Vagina (tissue), 2 donors: ENCODE results near the gene DPP6. TPM values are rescaled to one million over a fixed set of nuclear protein-coding genes. Genes with fewer than 3 reads are reported as not detected.

ENCODE experiments used
- DNase-seq, 2 donors: peaks; one replicate each; pipeline ENCODE4 v3.0.0-alpha.2; 2017; ENCODE audit errors: extremely low spot score in 2 of 2
- H3K27ac ChIP-seq: fragments of 200-600 bp; sonication (generic); one replicate; pipeline ENCODE4 v1.5.1; 2019
- H3K27me3 ChIP-seq: fragments of 200-600 bp; sonication (generic); one replicate; pipeline ENCODE4 v1.5.1; 2019
- H3K36me3 ChIP-seq, 2 donors: fragments of 200-600 bp; sonication (generic); one replicate each; pipeline ENCODE4 v1.5.1; 2017 to 2019
- H3K4me1 ChIP-seq: fragments of 200-600 bp; sonication (generic); one replicate; pipeline ENCODE4 v1.5.1; 2019
- H3K4me3 ChIP-seq, 2 donors: fragments of 200-600 bp; sonication (generic); 1 replicate in 1 of 2; 2 replicates in 1 of 2; pipeline ENCODE4 v1.5.1; 2016 to 2019
- H3K9me3 ChIP-seq: fragments of 200-600 bp; sonication (generic); one replicate; pipeline ENCODE4 v1.5.1; 2019
- POLR2A ChIP-seq, 2 donors: fragments of 450-650 bp; IDR thresholded peaks; one replicate each; pipeline ENCODE4 v1.6.1; 2017; ENCODE audit warnings: antibody characterized with exemption in 2 of 2, mild to moderate bottlenecking in 2 of 2, moderate library complexity in 2 of 2
- POLR2AphosphoS5 ChIP-seq, 2 donors: sonication (generic); formaldehyde crosslinking; IDR thresholded peaks; one replicate each; pipeline ENCODE4 v1.9.0; 2017; ENCODE audit warnings: antibody characterized with exemption in 2 of 2, mild to moderate bottlenecking in 2 of 2, low read depth in 1 of 2; ENCODE audit not compliant: insufficient read depth in 1 of 2
- intact Hi-C: fragments of 100-400 bp; cut with DNase I; formaldehyde crosslinking; loops from one replicate; pipeline ENCODE4 v1.15.1; 2023
- total RNA-seq: library from RNA; depleted of rRNA; stranded (reverse); fragments of >200 nt; gene quantifications from one replicate; pipeline ENCODE4 v1.2.3, GENCODE V29; 2016
- TF ChIP-seq, protein P1 (sequence below), 3 experiments: fragments of 450-650 bp in 2 of 3; fragments of 200-600 bp in 1 of 3; sonication (generic) in 1 of 3; IDR thresholded peaks; one replicate each; pipeline ENCODE4 v1.5.1; 2017 to 2019; ENCODE audit warnings: antibody characterized with exemption in 3 of 3, mild to moderate bottlenecking in 2 of 3, moderate library complexity in 2 of 3

The DPP6 gene
- total RNA-seq, 1 donor from 2014 or later: 7.9 TPM

DNA sequence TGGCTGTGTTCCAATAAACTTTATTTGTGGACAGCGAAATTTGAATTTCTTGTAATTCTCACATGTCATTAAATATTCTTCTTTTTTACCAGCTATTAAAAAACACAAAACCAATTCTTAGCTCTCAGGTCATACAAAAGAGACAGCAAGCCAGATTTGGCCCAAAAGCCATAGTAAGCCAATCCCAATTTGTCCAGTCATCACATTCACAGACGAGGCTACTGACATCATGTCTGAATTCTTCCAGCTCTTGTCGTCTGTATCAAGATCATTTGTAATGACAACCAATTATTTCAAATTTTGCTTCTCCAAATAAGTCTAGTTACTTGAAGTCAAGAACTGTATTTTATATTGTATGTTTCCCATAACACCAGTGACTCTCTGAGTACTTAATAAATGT, 684.2 kb downstream of the DPP6 start:
- Histone ChIP-seq H3K27ac (no peak overlapping the region), H3K4me1 (no peaks in the 10 kb centered on the region), H3K36me3 (no peaks in the 10 kb centered on the region), H3K4me3 (no peak overlapping the region), H3K9me3 (no peaks in the 10 kb centered on the region), H3K27me3 (no peaks in the 10 kb centered on the region)
- intact Hi-C loops: no loop called here
- DNase-seq: no peak
- TF ChIP-seq POLR2A (IDR thresholded peaks at IDR 0.05) (no peak), POLR2AphosphoS5 (IDR thresholded peaks at IDR 0.05; ENCODE audit: insufficient read depth in 1 of 2, low read depth in 1 of 2) (no peak)
- TF ChIP-seq, protein P1, sequence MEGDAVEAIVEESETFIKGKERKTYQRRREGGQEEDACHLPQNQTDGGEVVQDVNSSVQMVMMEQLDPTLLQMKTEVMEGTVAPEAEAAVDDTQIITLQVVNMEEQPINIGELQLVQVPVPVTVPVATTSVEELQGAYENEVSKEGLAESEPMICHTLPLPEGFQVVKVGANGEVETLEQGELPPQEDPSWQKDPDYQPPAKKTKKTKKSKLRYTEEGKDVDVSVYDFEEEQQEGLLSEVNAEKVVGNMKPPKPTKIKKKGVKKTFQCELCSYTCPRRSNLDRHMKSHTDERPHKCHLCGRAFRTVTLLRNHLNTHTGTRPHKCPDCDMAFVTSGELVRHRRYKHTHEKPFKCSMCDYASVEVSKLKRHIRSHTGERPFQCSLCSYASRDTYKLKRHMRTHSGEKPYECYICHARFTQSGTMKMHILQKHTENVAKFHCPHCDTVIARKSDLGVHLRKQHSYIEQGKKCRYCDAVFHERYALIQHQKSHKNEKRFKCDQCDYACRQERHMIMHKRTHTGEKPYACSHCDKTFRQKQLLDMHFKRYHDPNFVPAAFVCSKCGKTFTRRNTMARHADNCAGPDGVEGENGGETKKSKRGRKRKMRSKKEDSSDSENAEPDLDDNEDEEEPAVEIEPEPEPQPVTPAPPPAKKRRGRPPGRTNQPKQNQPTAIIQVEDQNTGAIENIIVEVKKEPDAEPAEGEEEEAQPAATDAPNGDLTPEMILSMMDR (IDR thresholded peaks at IDR 0.05): no peak

DNA sequence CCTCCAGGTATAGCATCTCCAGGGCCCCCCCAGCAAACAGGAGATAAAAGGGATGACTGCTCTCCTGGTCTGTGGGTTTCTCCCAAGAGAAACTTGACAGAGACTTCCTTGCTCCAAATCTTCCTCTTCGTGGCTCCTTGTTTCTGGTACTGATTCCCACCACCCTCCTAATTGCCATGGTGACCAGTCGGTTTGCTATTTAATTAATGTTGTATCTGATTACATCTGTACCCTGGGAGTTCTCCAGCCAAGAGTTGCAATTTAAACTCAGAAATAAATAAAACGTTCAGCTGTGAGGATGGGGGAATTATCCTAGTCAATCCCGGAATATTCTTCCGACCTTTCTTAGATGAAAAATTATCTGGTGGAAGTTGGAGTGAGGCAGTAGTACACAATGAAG, 686.0 kb downstream of the DPP6 start:
- Histone ChIP-seq H3K27me3 (no peaks in the 10 kb centered on the region), H3K4me3 (no peak overlapping the region), H3K4me1 (no peaks in the 10 kb centered on the region), H3K27ac (no peak overlapping the region), H3K9me3 (no peaks in the 10 kb centered on the region), H3K36me3 (no peaks in the 10 kb centered on the region)
- DNase-seq: no peak
- intact Hi-C loops: no loop called here
- TF ChIP-seq, protein P1 (IDR thresholded peaks at IDR 0.05): no peak
- TF ChIP-seq POLR2A (IDR thresholded peaks at IDR 0.05) (no peak), POLR2AphosphoS5 (IDR thresholded peaks at IDR 0.05; ENCODE audit: insufficient read depth in 1 of 2, low read depth in 1 of 2) (no peak)

DNA sequence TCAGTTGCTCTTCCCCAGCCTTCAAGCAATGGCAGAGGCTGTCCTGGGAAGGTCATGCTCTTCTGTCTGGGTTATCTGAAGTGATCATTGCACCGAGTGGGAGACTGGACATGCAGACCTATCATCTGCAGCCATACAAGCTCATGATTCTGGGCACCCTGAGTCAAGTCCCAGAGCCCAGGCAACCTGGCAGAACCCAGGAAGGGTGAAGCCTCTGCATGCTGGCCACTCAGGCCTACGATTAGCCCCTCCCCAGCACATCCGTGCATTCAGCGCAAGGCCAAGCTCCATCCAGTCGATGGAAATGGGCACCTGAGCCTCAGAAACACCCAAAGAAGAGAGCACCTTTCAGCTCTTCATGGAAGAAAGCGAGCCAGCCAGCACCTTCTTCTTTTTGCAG, 688.9 kb downstream of the DPP6 start:
- no peak for DNase-seq

DNA sequence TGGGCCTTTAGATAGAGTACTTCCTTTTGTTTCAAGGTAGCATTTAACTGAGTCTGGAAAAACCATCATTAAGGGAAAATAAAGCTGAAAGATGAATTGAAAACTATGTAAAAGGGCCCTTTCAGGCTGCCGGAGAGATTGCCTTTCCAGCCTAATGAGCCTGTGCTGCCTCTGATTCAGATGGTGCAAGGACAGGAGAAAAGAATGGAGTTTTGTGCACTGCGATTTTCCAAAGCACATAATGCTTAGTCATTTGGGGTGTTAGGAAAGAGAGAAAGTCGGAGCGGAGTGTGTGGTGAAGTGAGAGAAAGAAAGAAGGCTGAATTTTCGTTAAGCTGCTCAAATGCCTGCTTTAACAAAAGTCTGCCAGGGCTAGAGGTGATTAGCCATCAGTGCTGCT, 691.0 kb downstream of the DPP6 start:
- Histone ChIP-seq H3K27ac (no peak overlapping the region), H3K9me3 (no peaks in the 10 kb centered on the region), H3K4me1 (no peaks in the 10 kb centered on the region), H3K27me3 (no peaks in the 10 kb centered on the region), H3K36me3 (no peaks in the 10 kb centered on the region), H3K4me3 (no peak overlapping the region)
- DNase-seq: no peak
- intact Hi-C loops: no loop called here
- no peak for TF ChIP-seq POLR2A (IDR thresholded peaks at IDR 0.05)
- no peak for TF ChIP-seq POLR2AphosphoS5 (IDR thresholded peaks at IDR 0.05; ENCODE audit: insufficient read depth in 1 of 2, low read depth in 1 of 2)
- TF ChIP-seq, protein P1 (IDR thresholded peaks at IDR 0.05): no peak

More for the DNA sequence above, 688.9 kb downstream of the DPP6 start:
- Histone ChIP-seq H3K27ac (no peak overlapping the region), H3K4me3 (no peak overlapping the region), H3K36me3 (no peaks in the 10 kb centered on the region), H3K9me3 (no peaks in the 10 kb centered on the region), H3K27me3 (no peaks in the 10 kb centered on the region), H3K4me1 (no peaks in the 10 kb centered on the region)
- no peak for TF ChIP-seq POLR2A (IDR thresholded peaks at IDR 0.05)
- TF ChIP-seq, protein P1 (IDR thresholded peaks at IDR 0.05): no peak
- no peak for TF ChIP-seq POLR2AphosphoS5 (IDR thresholded peaks at IDR 0.05; ENCODE audit: insufficient read depth in 1 of 2, low read depth in 1 of 2)
- intact Hi-C loops: no loop called here

DNA sequence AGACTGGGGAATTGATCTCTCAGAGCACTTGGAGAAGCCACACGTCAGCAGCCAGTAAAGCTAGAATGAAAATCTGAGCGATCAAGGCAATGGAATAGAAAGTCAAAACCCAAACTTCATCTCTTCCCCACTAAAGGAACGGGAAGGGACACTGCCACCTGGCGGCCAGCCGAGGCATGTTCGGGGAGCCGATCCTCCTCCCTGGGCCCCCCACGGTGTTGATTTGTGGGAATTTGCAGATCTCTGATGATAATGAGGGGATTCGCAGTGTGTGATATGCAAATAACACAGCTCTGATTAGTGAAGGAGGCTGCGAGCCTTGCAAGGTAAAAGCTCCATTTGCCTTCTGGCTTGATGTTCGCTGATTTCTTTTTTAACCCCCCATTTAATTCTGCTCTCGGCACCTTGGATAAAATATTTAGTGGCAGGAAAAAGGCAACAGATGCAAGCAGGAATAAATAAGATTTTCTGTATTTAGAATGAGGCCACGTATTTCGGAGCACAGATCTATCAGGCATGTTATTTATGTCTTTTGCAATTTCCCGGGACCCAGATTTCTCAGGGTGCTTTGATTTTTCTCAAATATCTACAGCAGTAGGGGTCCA, 692.2 kb downstream of the DPP6 start:
- intact Hi-C loops: no loop called here
- H3K4me3 ChIP-seq: no peak overlapping the region
- TF ChIP-seq, protein P1 (IDR thresholded peaks at IDR 0.05): no peak
- no peak for TF ChIP-seq POLR2A (IDR thresholded peaks at IDR 0.05)
- TF ChIP-seq POLR2AphosphoS5 (IDR thresholded peaks at IDR 0.05; ENCODE audit: insufficient read depth in 1 of 2, low read depth in 1 of 2): no peak
- no peaks in the 10 kb centered on the region for H3K27me3 ChIP-seq
- H3K36me3 ChIP-seq: no peaks in the 10 kb centered on the region
- DNase-seq: no peak
- no peaks in the 10 kb centered on the region for H3K9me3 ChIP-seq
- H3K4me1 ChIP-seq: no peaks in the 10 kb centered on the region
- H3K27ac ChIP-seq: no peak overlapping the region
